SK-N-SH treated with all-trans-retinoic acid at 6 μM for 48 hours (cell line): Measurements from ENCODE around the gene UNC5B.
A peak's percentile ranks its signal among the peaks of the same experiment; 100 is the strongest.

ENCODE experiments used
- ATAC-seq: fragments of 200-7000 bp; cut with Tn5 transposase; 3 replicates; pipeline ENCODE4 v1.9.1; 2020; ENCODE audit warnings: mild to moderate bottlenecking, moderate library complexity
- ARNTL ChIP-seq: fragments of 450-650 bp; formaldehyde crosslinking; IDR thresholded peaks from 2 replicates; pipeline ENCODE4 v1.5.0; 2020; ENCODE audit warnings: low read depth, mild to moderate bottlenecking, moderate library complexity, borderline replicate concordance
- BACH2 ChIP-seq: fragments of 250-450 bp; sonication (Bioruptor Pico); IDR thresholded peaks from 2 replicates; pipeline ENCODE4 v1.9.0; 2021; ENCODE audit warnings: mild to moderate bottlenecking, borderline replicate concordance
- CSDC2 ChIP-seq: fragments of 250-450 bp; sonication (Bioruptor Pico); IDR thresholded peaks from 2 replicates; pipeline ENCODE4 v1.5.0; 2020; ENCODE audit warnings: mild to moderate bottlenecking, moderate library complexity
- CSRNP3 ChIP-seq: fragments of 250-450 bp; sonication (Bioruptor Pico); IDR thresholded peaks from 2 replicates; pipeline ENCODE4 v1.5.1; 2021; ENCODE audit warnings: mild to moderate bottlenecking, moderate library complexity
- ESRRG ChIP-seq: fragments of 250-450 bp; sonication (Bioruptor Pico); IDR thresholded peaks from 2 replicates; pipeline ENCODE4 v1.6.1; 2021; ENCODE audit warnings: mild to moderate bottlenecking
- GLIS3 ChIP-seq: fragments of 250-450 bp; sonication (Bioruptor Pico); IDR thresholded peaks from 2 replicates; pipeline ENCODE4 v1.5.0; 2020; ENCODE audit warnings: mild to moderate bottlenecking, moderate library complexity
- ISL1 ChIP-seq: fragments of 250-450 bp; sonication (Bioruptor Pico); IDR thresholded peaks from 2 replicates; pipeline ENCODE4 v2.1.2; 2022; ENCODE audit warnings: mild to moderate bottlenecking, moderate library complexity
- OSR1 ChIP-seq: fragments of 250-450 bp; sonication (Bioruptor Pico); IDR thresholded peaks from 2 replicates; pipeline ENCODE4 v1.8.0; 2022; ENCODE audit warnings: moderate library complexity, mild to moderate bottlenecking, inconsistent platforms
- PATZ1 ChIP-seq: fragments of 250-450 bp; sonication (Bioruptor Pico); IDR thresholded peaks from 2 replicates; pipeline ENCODE4 v1.8.0; 2020; ENCODE audit warnings: mild to moderate bottlenecking, moderate library complexity, borderline replicate concordance
- PPARA ChIP-seq: fragments of 250-450 bp; sonication (Bioruptor Pico); IDR thresholded peaks from 2 replicates; pipeline ENCODE4 v1.5.0; 2020; ENCODE audit warnings: mild to moderate bottlenecking, borderline replicate concordance
- SNAI2 ChIP-seq: fragments of 250-450 bp; sonication (Bioruptor Pico); IDR thresholded peaks from 2 replicates; pipeline ENCODE4 v1.5.0; 2020; ENCODE audit warnings: mild to moderate bottlenecking, moderate library complexity
- TCF4 ChIP-seq: fragments of 250-450 bp; sonication (Bioruptor Pico); IDR thresholded peaks from 2 replicates; pipeline ENCODE4 v1.8.0; 2021; ENCODE audit warnings: mild to moderate bottlenecking, moderate library complexity, borderline replicate concordance
- TOX ChIP-seq: fragments of 250-450 bp; sonication (Bioruptor Pico); IDR thresholded peaks from 2 replicates; pipeline ENCODE4 v1.8.0; 2021; ENCODE audit warnings: mild to moderate bottlenecking, moderate library complexity, borderline replicate concordance
- TSHZ2 ChIP-seq: fragments of 250-450 bp; sonication (Bioruptor Pico); IDR thresholded peaks from 2 replicates; pipeline ENCODE4 v1.5.0; 2020; ENCODE audit warnings: mild to moderate bottlenecking, moderate library complexity
- ZC3H10 ChIP-seq: fragments of 250-450 bp; sonication (Bioruptor Pico); IDR thresholded peaks from 2 replicates; pipeline ENCODE4 v1.5.1; 2021; ENCODE audit warnings: mild to moderate bottlenecking, moderate library complexity
- ZFP3 ChIP-seq: fragments of 250-450 bp; sonication (Bioruptor Pico); IDR thresholded peaks from 2 replicates; pipeline ENCODE4 v1.5.0; 2020; ENCODE audit warnings: mild to moderate bottlenecking, moderate library complexity
- ZFP30 ChIP-seq: fragments of 450-650 bp; formaldehyde crosslinking; IDR thresholded peaks from 2 replicates; pipeline ENCODE4 v1.5.0; 2022; ENCODE audit warnings: mild to moderate bottlenecking, moderate library complexity
- ZNF565 ChIP-seq: fragments of 450-650 bp; formaldehyde crosslinking; conservative IDR thresholded peaks from 2 replicates; pipeline ENCODE4 v1.5.0; 2020; ENCODE audit warnings: low read depth, mild to moderate bottlenecking, moderate library complexity
- ZNF70 ChIP-seq: fragments of 450-650 bp; formaldehyde crosslinking; IDR thresholded peaks from 2 replicates; pipeline ENCODE4 v1.5.0; 2020; ENCODE audit warnings: mild to moderate bottlenecking, moderate library complexity
- ZNF8 ChIP-seq: fragments of 450-650 bp; formaldehyde crosslinking; IDR thresholded peaks from 2 replicates; pipeline ENCODE4 v1.5.0; 2020; ENCODE audit warnings: mild to moderate bottlenecking, moderate library complexity
- TF ChIP-seq, protein P1 (sequence below): fragments of 250-450 bp; sonication (Bioruptor Pico); IDR thresholded peaks from 2 replicates; pipeline ENCODE4 v1.8.0; 2021; ENCODE audit warnings: low read depth, mild to moderate bottlenecking, moderate library complexity, borderline replicate concordance

The UNC5B gene

GRCh38 chr10:71250842-71251241 is 38.5 kb downstream of the UNC5B start:
- no peak for TF ChIP-seq OSR1 (CRISPR knock-in tag)
- TF ChIP-seq PATZ1 = no peak
- no peak for TF ChIP-seq CSRNP3
- no peak for TF ChIP-seq TSHZ2 (CRISPR knock-in tag)
- TF ChIP-seq PPARA = no peak
- TF ChIP-seq TOX = no peak
- peak; percentile 34 for ATAC-seq

- ATAC-seq = peak; percentile 20
- TF ChIP-seq SNAI2 (CRISPR knock-in tag) (peak; percentile 13; the same call in 1 of the 2 replicates), ZNF70 (CRISPR knock-in tag) (no peak), CSDC2 (no peak), TSHZ2 (CRISPR knock-in tag) (peak; percentile 94), TCF4 (CRISPR knock-in tag) (peak; percentile 71; the same call in 1 of the 2 replicates), ISL1 (CRISPR knock-in tag) (peak; percentile 81), ZFP3 (CRISPR knock-in tag) (peak; percentile 58; the same call in 1 of the 2 replicates)
Measured at GRCh38 chr10:71251319-71251718, 38.9 kb downstream of the UNC5B start.

DNA sequence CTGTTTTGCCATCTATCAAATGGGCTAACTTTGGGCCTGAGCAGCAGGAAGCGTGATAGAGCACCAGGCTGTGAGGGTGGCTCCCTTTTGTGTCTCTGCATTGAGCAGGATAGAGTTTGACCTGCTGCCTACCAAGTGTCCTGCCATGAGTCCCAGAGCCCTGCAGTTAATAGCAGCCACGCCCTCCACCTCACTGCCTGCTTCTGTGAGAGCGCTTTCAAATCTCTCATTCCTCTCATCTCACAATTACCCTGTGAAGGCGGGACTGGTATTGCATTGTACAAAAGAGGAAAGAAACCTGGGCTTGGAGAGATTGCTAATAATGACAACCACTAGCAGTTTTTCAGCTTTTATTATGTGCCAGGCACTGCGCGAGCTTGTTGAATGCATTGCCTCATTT is 39.9 kb downstream of the UNC5B start:
- TF ChIP-seq BACH2 (no peak), ZC3H10 (no peak), OSR1 (CRISPR knock-in tag) (no peak), CSRNP3 (no peak), ZFP30 (CRISPR knock-in tag) (no peak), TOX (no peak), PPARA (no peak), ZFP3 (CRISPR knock-in tag) (no peak), ZNF565 (no peak), ESRRG (no peak), GLIS3 (CRISPR knock-in tag) (no peak), TSHZ2 (CRISPR knock-in tag) (no peak), ISL1 (CRISPR knock-in tag) (no peak), ZNF8 (CRISPR knock-in tag) (no peak), SNAI2 (CRISPR knock-in tag) (no peak), ARNTL (CRISPR knock-in tag) (no peak), CSDC2 (no peak)
- TF ChIP-seq, protein P1, sequence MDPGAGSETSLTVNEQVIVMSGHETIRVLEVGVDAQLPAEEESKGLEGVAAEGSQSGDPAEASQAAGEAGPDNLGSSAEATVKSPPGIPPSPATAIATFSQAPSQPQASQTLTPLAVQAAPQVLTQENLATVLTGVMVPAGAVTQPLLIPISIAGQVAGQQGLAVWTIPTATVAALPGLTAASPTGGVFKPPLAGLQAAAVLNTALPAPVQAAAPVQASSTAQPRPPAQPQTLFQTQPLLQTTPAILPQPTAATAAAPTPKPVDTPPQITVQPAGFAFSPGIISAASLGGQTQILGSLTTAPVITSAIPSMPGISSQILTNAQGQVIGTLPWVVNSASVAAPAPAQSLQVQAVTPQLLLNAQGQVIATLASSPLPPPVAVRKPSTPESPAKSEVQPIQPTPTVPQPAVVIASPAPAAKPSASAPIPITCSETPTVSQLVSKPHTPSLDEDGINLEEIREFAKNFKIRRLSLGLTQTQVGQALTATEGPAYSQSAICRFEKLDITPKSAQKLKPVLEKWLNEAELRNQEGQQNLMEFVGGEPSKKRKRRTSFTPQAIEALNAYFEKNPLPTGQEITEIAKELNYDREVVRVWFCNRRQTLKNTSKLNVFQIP = no peak
- TF ChIP-seq, all 23 proteins: peak for 0
- ATAC-seq = no peak
